Dendritic cell treated with granulocyte-macrophage colony-stimulating factor and Interleukin-4, amounts not matched to agents 40 ng/mL and 50 ng/mL, for 4 days (primary cell): ENCODE measurements around the gene GALM.

Experiments
- H3K27ac Mint-ChIP-seq: one replicate; pipeline ENCODE4 v1.8.0; 2022; ENCODE audit warnings: mild to moderate bottlenecking, mixed read lengths
- H3K27me3 Mint-ChIP-seq: one replicate; pipeline ENCODE4 v1.8.0; 2022; ENCODE audit warnings: mild to moderate bottlenecking, mixed read lengths
- H3K36me3 Mint-ChIP-seq: one replicate; pipeline ENCODE4 v1.8.0; 2022; ENCODE audit warnings: low read depth, mixed read lengths
- H3K4me1 Mint-ChIP-seq: one replicate; pipeline ENCODE4 v1.8.0; 2022; ENCODE audit warnings: low read depth, mixed read lengths
- H3K4me3 Mint-ChIP-seq: one replicate; pipeline ENCODE4 v1.8.0; 2022; ENCODE audit warnings: mild to moderate bottlenecking, moderate library complexity, mixed read lengths
- H3K9me3 Mint-ChIP-seq: one replicate; pipeline ENCODE4 v1.8.0; 2022; ENCODE audit warnings: mixed read lengths
- intact Hi-C: fragments of 100-400 bp; cut with micrococcal nuclease; formaldehyde crosslinking; loops from one replicate; pipeline ENCODE4 v1.15.0; 2022

The GALM gene

GRCh38 chr2:38665854-38666555 is at the start of gene GALM:
Gene GALM (plus strand): TSS chr2:38666114. CDS start chr2:38666162, 48 bp downstream.
- H3K9me3 Mint-ChIP-seq: no peaks in the 10 kb centered on the region
- peak within 1 kb of the TSS; percentile 90 for H3K27ac Mint-ChIP-seq
- peaks cover 19% of the 10 kb centered on the region for H3K36me3 Mint-ChIP-seq
- peaks cover 53% of the 10 kb centered on the region for H3K4me1 Mint-ChIP-seq
- no peaks in the 10 kb centered on the region for H3K27me3 Mint-ChIP-seq
- H3K4me3 Mint-ChIP-seq: peak within 1 kb of the TSS; percentile 83
- intact Hi-C loops: loop anchor here (2.0 kb wide), 1 partner anchor 63 kb away; the partner anchor contains the start of gene HNRNPLL

GRCh38 chr2:38617301-38617700 is 48.6 kb upstream of the GALM start:
- H3K27me3 Mint-ChIP-seq: no peaks in the 10 kb centered on the region
- H3K27ac Mint-ChIP-seq: no peak overlapping the region
- peaks cover 75% of the 10 kb centered on the region for H3K4me1 Mint-ChIP-seq
- intact Hi-C loops: loop anchor here (5.0 kb wide), 1 partner anchor 35 kb away; no protein-coding TSS in a partner anchor
- H3K36me3 Mint-ChIP-seq: no peaks in the 10 kb centered on the region
- no peak overlapping the region for H3K4me3 Mint-ChIP-seq
- no peaks in the 10 kb centered on the region for H3K9me3 Mint-ChIP-seq

GRCh38 chr2:38619458-38620164 is 46.3 kb upstream of the GALM start:
- intact Hi-C loops: loop anchor here (5.0 kb wide), 1 partner anchor 33 kb away; no protein-coding TSS in a partner anchor
- no peaks in the 10 kb centered on the region for H3K36me3 Mint-ChIP-seq
- peak overlapping the region; percentile 60 for H3K27ac Mint-ChIP-seq
- H3K9me3 Mint-ChIP-seq: no peaks in the 10 kb centered on the region
- peaks cover 66% of the 10 kb centered on the region for H3K4me1 Mint-ChIP-seq
- peaks cover 5% of the 10 kb centered on the region for H3K27me3 Mint-ChIP-seq
- no peak overlapping the region for H3K4me3 Mint-ChIP-seq

- Mint-ChIP-seq H3K9me3 (no peaks in the 10 kb centered on the region), H3K4me1 (peaks cover 71% of the 10 kb centered on the region), H3K36me3 (no peaks in the 10 kb centered on the region), H3K4me3 (peak overlapping the region; percentile 4), H3K27me3 (peaks cover 12% of the 10 kb centered on the region), H3K27ac (peak overlapping the region; percentile 60)
- intact Hi-C loops: no loop called here
Observed at GRCh38 chr2:38620282-38620977, 45.5 kb upstream of the GALM start.

GRCh38 chr2:38621018-38621417 is 44.9 kb upstream of the GALM start:
- intact Hi-C loops: no loop called here
- no peaks in the 10 kb centered on the region for H3K36me3 Mint-ChIP-seq
- no peak overlapping the region for H3K27ac Mint-ChIP-seq
- H3K9me3 Mint-ChIP-seq: no peaks in the 10 kb centered on the region
- no peak overlapping the region for H3K4me3 Mint-ChIP-seq
- peaks cover 12% of the 10 kb centered on the region for H3K27me3 Mint-ChIP-seq
- peaks cover 67% of the 10 kb centered on the region for H3K4me1 Mint-ChIP-seq

GRCh38 chr2:38622210-38622609 is 43.7 kb upstream of the GALM start:
- H3K4me1 Mint-ChIP-seq: peaks cover 66% of the 10 kb centered on the region
- no peak overlapping the region for H3K4me3 Mint-ChIP-seq
- H3K27me3 Mint-ChIP-seq: peaks cover 21% of the 10 kb centered on the region
- no peak overlapping the region for H3K27ac Mint-ChIP-seq
- no peaks in the 10 kb centered on the region for H3K36me3 Mint-ChIP-seq
- no peaks in the 10 kb centered on the region for H3K9me3 Mint-ChIP-seq
- intact Hi-C loops: no loop called here

DNA sequence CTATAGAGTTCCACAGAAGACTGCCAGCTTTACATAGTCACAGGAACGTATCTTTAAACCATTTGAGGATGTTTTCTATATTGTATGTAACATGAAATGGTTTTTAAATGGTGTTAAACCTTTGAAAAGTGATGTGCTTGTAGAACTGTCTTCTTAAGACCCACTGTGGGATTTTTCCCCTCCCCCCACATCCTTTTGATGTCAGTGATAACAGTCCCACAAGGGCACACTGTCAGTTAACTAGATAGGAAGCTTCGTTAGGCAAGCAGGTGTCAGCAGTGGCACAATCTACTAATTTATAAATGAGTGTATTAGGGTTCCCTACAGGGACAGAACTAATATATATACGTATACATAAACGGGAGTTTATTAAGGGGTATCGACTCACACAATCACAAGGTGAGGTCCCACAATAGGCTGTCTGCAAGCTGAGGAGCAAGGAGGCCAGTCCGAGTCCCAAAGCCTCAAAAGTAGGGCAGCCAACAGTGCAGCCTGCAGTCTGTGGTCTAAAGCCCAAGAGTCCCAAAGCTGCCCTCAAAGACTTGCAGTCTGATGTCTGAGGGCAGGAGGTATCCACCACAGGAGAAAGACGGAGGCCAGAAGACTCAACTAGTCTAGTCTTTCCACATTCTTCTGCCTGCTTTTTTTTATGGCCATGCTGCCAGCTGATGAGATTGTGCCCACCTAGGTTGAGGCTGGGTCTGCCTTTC is 39.4 kb upstream of the GALM start:
- intact Hi-C loops: no loop called here
- peaks cover 31% of the 10 kb centered on the region for H3K27me3 Mint-ChIP-seq
- peaks cover 27% of the 10 kb centered on the region for H3K4me1 Mint-ChIP-seq
- peaks cover 8% of the 10 kb centered on the region for H3K9me3 Mint-ChIP-seq
- no peaks in the 10 kb centered on the region for H3K36me3 Mint-ChIP-seq
- H3K27ac Mint-ChIP-seq: no peak overlapping the region
- no peak overlapping the region for H3K4me3 Mint-ChIP-seq

DNA sequence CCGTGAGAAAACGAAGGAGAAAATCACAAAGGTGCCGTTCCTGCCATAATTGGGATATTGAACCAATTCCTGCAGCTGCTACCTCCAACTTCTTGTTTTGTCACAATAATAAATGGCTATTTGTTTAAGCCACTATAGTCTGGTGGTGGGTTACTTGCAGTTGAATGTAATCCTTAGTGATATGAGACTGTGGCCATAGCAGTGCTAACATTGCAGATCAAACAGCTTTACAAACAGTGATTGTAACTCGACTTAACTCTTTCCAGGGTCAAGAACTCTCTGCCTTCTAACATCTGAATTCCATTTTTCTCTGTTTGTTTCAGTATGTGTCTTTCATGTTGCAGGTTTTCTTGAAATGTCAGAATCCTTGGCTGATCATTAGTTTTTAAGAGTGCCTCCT is 38.5 kb upstream of the GALM start:
- H3K36me3 Mint-ChIP-seq: no peaks in the 10 kb centered on the region
- intact Hi-C loops: no loop called here

GRCh38 chr2:38629684-38630083 is 36.2 kb upstream of the GALM start:
- Mint-ChIP-seq H3K4me1 (peaks cover 22% of the 10 kb centered on the region), H3K9me3 (peaks cover 8% of the 10 kb centered on the region), H3K4me3 (no peak overlapping the region), H3K36me3 (no peaks in the 10 kb centered on the region), H3K27me3 (peaks cover 25% of the 10 kb centered on the region), H3K27ac (no peak overlapping the region)
- intact Hi-C loops: no loop called here

More for the DNA sequence above, 38.5 kb upstream of the GALM start:
- Mint-ChIP-seq H3K27ac (no peak overlapping the region), H3K4me3 (no peak overlapping the region), H3K9me3 (peaks cover 8% of the 10 kb centered on the region), H3K27me3 (peaks cover 31% of the 10 kb centered on the region), H3K4me1 (peaks cover 23% of the 10 kb centered on the region)

DNA sequence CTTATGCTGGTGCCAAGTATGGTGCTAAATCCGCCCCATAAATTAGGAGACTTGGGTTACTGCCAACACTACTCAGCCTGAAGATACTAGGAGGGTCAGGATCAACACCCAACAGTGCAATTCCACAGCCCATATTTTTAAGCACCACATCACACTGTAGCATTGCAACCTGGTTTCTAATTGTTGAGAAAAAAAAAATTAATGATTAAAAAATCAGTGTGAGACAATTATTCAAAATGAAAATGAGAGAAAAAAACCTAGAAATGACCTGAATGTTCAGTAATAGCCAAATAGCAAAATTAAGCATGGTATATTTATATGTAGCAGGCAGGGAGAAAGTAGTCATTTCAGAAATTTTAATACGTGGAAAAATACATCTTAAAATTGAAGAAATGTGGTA is 33.9 kb upstream of the GALM start:
- intact Hi-C loops: no loop called here
- peaks cover 8% of the 10 kb centered on the region for H3K9me3 Mint-ChIP-seq
- no peaks in the 10 kb centered on the region for H3K36me3 Mint-ChIP-seq
- no peak overlapping the region for H3K27ac Mint-ChIP-seq
- no peak overlapping the region for H3K4me3 Mint-ChIP-seq
- peaks cover 21% of the 10 kb centered on the region for H3K4me1 Mint-ChIP-seq
- H3K27me3 Mint-ChIP-seq: peaks cover 17% of the 10 kb centered on the region

DNA sequence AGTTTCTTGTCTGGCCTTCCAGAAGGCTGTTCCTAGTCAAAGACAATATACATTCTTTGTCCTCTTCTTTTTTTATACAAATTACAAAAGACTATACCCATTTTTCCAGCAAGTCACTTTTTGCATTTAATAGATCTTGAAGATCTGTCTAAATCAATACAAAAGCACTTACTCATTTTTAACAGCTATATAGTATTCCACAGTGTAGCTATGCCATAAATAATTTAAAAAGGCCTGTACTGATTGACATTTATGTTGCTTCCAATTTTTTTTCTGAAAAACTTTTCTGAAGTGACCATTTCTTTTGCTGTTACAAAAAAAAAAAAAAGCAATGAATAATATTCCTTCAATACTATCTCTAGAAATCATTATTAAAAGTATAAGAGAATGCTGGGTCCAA is 32.9 kb upstream of the GALM start:
- peaks cover 19% of the 10 kb centered on the region for H3K27me3 Mint-ChIP-seq
- H3K36me3 Mint-ChIP-seq: no peaks in the 10 kb centered on the region
- peaks cover 19% of the 10 kb centered on the region for H3K4me1 Mint-ChIP-seq
- H3K9me3 Mint-ChIP-seq: peaks cover 8% of the 10 kb centered on the region
- H3K4me3 Mint-ChIP-seq: no peak overlapping the region
- no peak overlapping the region for H3K27ac Mint-ChIP-seq
- intact Hi-C loops: no loop called here

- Mint-ChIP-seq H3K4me3 (no peak overlapping the region), H3K36me3 (no peaks in the 10 kb centered on the region), H3K9me3 (peaks cover 8% of the 10 kb centered on the region), H3K27me3 (peaks cover 23% of the 10 kb centered on the region), H3K27ac (no peak overlapping the region), H3K4me1 (peaks cover 19% of the 10 kb centered on the region)
- intact Hi-C loops: no loop called here
Observed at GRCh38 chr2:38633895-38634294, 32.0 kb upstream of the GALM start.

DNA sequence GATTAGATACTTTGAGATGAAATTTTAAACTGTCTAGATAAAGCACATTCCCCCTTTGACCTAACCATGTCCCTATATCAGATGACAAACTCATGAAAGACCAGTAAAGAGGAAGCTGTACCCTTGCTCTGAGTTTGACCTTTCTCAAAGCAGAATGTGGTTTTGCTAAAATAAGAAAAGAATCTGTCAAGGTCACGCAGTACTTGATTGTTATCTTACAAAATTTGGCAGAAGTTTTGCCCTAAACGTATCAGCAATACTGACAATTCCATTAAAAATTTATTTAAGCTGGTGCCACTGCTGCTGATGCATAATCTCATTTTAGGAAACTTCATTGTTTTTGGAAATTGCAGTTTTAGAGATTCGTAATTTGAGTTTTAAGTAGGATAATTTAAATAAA is 31.2 kb upstream of the GALM start:
- Mint-ChIP-seq H3K36me3 (no peaks in the 10 kb centered on the region), H3K4me3 (no peak overlapping the region), H3K27ac (no peak overlapping the region), H3K9me3 (peaks cover 6% of the 10 kb centered on the region), H3K27me3 (peaks cover 23% of the 10 kb centered on the region), H3K4me1 (peaks cover 19% of the 10 kb centered on the region)
- intact Hi-C loops: no loop called here
